ENCODE results near the gene NCOA7.
A peak's percentile ranks its signal among the peaks of the same experiment; 100 is the strongest.

Gene NCOA7

DNA sequence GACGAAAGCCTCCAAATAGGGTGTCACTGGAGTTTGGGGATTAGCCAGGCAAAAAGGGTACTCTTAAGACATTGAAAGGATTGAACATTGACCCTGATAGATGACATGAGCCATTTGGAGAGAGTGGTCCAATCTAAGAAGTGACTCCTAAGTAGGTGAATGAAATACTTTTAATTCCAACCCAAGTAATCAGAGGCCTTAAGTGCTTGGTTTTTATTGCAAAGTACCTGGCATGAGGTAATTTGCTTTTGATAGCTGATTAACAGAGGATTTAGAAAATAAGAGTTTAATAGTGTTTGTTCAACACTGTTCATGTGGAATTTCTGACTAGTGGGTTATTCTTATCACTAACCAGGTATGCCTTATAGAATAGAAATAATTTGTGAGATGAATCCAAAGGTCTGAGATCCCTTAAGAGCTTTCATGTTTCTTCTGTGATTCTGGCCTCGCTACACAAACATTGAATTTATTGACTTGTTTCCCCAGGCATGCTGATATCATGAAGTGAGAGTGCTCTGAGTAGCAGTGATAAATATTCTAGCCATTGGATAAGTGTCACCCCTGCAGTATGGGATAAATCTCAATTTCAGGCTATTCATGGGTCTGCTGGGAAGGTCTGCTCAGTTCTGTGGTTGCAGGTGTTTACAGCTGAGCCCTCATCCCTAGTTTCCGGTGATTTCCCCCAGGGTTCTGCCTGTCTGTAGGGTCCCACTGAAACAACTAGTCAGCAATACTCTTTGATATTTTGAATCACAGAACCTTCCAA lies 6.5 kb downstream of the NCOA7 start:
- no peaks in the 10 kb centered on the region for H3K36me3 ChIP-seq (ENCODE audit: control insufficient read depth, insufficient read depth, low read length)
- no peak overlapping the region for H2AK5ac ChIP-seq (ENCODE audit: low read length)
- no peaks in the 10 kb centered on the region for H3K79me2 ChIP-seq (ENCODE audit: control insufficient read depth, insufficient read depth, low read length)
- H3K79me1 ChIP-seq (ENCODE audit: low read length) = no peaks in the 10 kb centered on the region
- H2BK15ac ChIP-seq (replicated peaks; ENCODE audit: low read depth) = no peak overlapping the region
- H2BK120ac ChIP-seq (ENCODE audit: low read depth, low read length) = no peak overlapping the region
- no peak overlapping the region for H4K5ac ChIP-seq (ENCODE audit: low read length)
- no peak overlapping the region for H3K23ac ChIP-seq (ENCODE audit: low read length)
- H3K4me2 ChIP-seq (ENCODE audit: low read length) = no peak overlapping the region
- no peak overlapping the region for H3K9ac ChIP-seq (ENCODE audit: low read length)
- no CpG with 5 or more reads among the region's 3 CpGs for WGBS (ENCODE audit: extremely low coverage, insufficient coverage, low lambda C conversion rate)
- H4K8ac ChIP-seq (ENCODE audit: low read depth, low read length) = no peak overlapping the region
- no peaks in the 10 kb centered on the region for H3K27me3 ChIP-seq (ENCODE audit: insufficient read depth, low read length, poor library complexity)
- H3K4me1 ChIP-seq (ENCODE audit: control insufficient read depth, low read depth, low read length) = peaks cover 2% of the 10 kb centered on the region
- no peak overlapping the region for H3K27ac ChIP-seq (ENCODE audit: low read depth, low read length)
- H2BK5ac ChIP-seq (ENCODE audit: low read length) = no peak overlapping the region
- H3K4ac ChIP-seq (ENCODE audit: low read depth, low read length) = no peak overlapping the region
- no peak overlapping the region for H3K18ac ChIP-seq (ENCODE audit: low read length)
- H3K4me3 ChIP-seq (ENCODE audit: low read length) = no peak overlapping the region
- H3K56ac ChIP-seq (ENCODE audit: low read length) = no peak overlapping the region
- no peak for DNase-seq

DNA sequence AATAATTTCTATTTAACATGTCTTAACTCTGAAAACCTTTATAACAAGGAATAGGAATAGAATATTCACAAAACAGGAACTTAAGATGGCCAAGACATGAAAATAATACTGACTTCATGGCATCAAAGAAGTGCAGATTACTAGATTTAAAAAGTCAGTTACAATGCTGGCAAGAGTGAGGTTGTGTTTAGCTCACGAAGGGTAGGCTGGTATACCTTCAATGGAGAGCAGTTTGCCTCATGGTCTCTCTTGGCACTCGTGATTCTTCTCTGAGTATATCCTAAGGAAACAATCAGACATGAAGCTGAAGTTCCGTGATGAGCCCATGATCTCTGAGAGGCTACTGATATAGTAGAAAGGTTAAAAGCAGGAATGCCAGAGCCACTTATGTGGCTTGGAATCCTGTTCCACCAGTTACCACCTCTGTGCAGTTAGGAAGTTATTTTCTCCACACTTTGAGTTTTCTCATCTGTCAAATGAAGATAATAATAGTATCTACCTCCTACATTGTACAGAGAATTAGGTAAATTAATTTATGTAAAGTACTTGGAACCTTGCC lies 7.2 kb downstream of the NCOA7 start:
- DNase-seq = peak; percentile 35
- no peak overlapping the region for H3K56ac ChIP-seq (ENCODE audit: low read length)
- no peaks in the 10 kb centered on the region for H3K79me2 ChIP-seq (ENCODE audit: control insufficient read depth, insufficient read depth, low read length)
- no peak overlapping the region for H3K4me3 ChIP-seq (ENCODE audit: low read length)
- no peaks in the 10 kb centered on the region for H3K79me1 ChIP-seq (ENCODE audit: low read length)
- no peak overlapping the region for H3K4ac ChIP-seq (ENCODE audit: low read depth, low read length)
- no peak overlapping the region for H2BK120ac ChIP-seq (ENCODE audit: low read depth, low read length)
- H3K36me3 ChIP-seq (ENCODE audit: control insufficient read depth, insufficient read depth, low read length) = no peaks in the 10 kb centered on the region
- no peak overlapping the region for H2BK15ac ChIP-seq (replicated peaks; ENCODE audit: low read depth)
- no peak overlapping the region for H4K8ac ChIP-seq (ENCODE audit: low read depth, low read length)
- H4K5ac ChIP-seq (ENCODE audit: low read length) = no peak overlapping the region
- no peaks in the 10 kb centered on the region for H3K27me3 ChIP-seq (ENCODE audit: insufficient read depth, low read length, poor library complexity)
- no peak overlapping the region for H2BK5ac ChIP-seq (ENCODE audit: low read length)
- peaks cover 2% of the 10 kb centered on the region for H3K4me1 ChIP-seq (ENCODE audit: control insufficient read depth, low read depth, low read length)
- WGBS (ENCODE audit: extremely low coverage, insufficient coverage, low lambda C conversion rate) = no CpG with 5 or more reads among the region's 3 CpGs
- H3K4me2 ChIP-seq (ENCODE audit: low read length) = no peak overlapping the region
- H3K23ac ChIP-seq (ENCODE audit: low read length) = no peak overlapping the region
- H2AK5ac ChIP-seq (ENCODE audit: low read length) = no peak overlapping the region
- H3K27ac ChIP-seq (ENCODE audit: low read depth, low read length) = no peak overlapping the region
- H3K9ac ChIP-seq (ENCODE audit: low read length) = no peak overlapping the region
- no peak overlapping the region for H3K18ac ChIP-seq (ENCODE audit: low read length)

DNA sequence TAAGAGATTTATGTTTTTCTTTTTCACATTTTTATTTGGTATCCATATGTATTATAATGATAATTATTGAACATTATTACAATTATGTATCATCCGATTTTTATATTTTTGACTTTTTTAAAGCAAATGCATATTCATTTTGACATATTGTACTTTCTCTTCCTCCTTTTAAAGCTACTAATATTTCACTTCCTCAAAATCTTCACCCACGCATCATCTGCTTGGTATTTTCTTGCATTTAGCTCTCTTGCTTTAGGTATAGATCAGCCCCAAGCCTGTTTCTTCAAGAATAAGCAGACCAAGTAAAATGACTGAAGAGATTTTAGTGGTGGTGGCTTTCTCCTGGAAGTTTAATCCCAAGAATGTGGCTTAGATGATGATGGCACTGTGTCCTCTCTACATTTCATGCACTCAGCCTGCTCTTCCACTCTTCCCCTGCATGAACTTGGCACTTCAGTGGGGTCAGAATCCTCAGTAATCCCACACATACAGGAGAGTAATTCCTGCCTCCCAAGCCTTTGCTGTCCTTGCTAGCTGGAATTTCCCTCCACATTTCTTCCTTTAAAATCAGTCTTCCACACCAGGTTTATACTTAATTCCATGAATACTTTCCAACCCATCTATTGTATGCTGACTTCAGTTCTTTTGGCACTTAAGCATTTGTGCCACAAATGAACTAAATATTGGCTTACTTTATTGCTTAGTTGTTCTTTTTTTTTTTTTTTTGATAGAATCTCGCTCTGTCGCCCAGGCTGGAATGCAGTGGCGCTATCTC lies 8.2 kb downstream of the NCOA7 start:
- H2BK5ac ChIP-seq (ENCODE audit: low read length) = no peak overlapping the region
- no peak overlapping the region for H3K9ac ChIP-seq (ENCODE audit: low read length)
- H2BK120ac ChIP-seq (ENCODE audit: low read depth, low read length) = no peak overlapping the region
- DNase-seq = peak; percentile 14
- H2BK15ac ChIP-seq (replicated peaks; ENCODE audit: low read depth) = no peak overlapping the region
- 100% methylated on average over 1 of the region's 5 CpGs for WGBS (ENCODE audit: extremely low coverage, insufficient coverage, low lambda C conversion rate)
- H3K27me3 ChIP-seq (ENCODE audit: insufficient read depth, low read length, poor library complexity) = no peaks in the 10 kb centered on the region
- no peak overlapping the region for H4K5ac ChIP-seq (ENCODE audit: low read length)
- H3K27ac ChIP-seq (ENCODE audit: low read depth, low read length) = no peak overlapping the region
- peaks cover 2% of the 10 kb centered on the region for H3K4me1 ChIP-seq (ENCODE audit: control insufficient read depth, low read depth, low read length)
- H2AK5ac ChIP-seq (ENCODE audit: low read length) = no peak overlapping the region
- H3K18ac ChIP-seq (ENCODE audit: low read length) = no peak overlapping the region
- H3K4me2 ChIP-seq (ENCODE audit: low read length) = no peak overlapping the region
- H3K4ac ChIP-seq (ENCODE audit: low read depth, low read length) = no peak overlapping the region
- no peaks in the 10 kb centered on the region for H3K79me1 ChIP-seq (ENCODE audit: low read length)
- no peak overlapping the region for H3K56ac ChIP-seq (ENCODE audit: low read length)
- no peaks in the 10 kb centered on the region for H3K79me2 ChIP-seq (ENCODE audit: control insufficient read depth, insufficient read depth, low read length)
- H3K23ac ChIP-seq (ENCODE audit: low read length) = peak overlapping the region; percentile 38
- no peak overlapping the region for H4K8ac ChIP-seq (ENCODE audit: low read depth, low read length)
- H3K4me3 ChIP-seq (ENCODE audit: low read length) = no peak overlapping the region
- no peaks in the 10 kb centered on the region for H3K36me3 ChIP-seq (ENCODE audit: control insufficient read depth, insufficient read depth, low read length)

DNA sequence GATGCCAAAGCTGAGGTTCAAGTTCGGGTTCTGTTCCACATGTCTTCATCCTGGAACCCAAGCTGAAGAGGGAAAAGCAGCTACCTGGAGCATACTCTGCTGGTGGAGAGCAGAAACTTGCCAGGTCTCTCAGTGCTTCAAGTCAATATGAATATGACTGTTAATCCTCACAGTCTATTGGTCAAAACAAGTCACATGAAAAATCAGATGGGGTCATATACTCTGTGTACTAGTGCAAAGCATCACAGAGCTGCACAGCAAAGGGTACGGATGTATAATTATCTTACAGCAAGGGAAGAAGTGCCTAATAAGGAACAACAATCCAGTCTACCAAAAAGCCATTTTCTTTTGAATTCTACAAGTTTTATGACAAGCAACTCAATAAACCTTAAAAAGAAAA lies 11.6 kb downstream of the NCOA7 start:
- no peak overlapping the region for H2AK5ac ChIP-seq (ENCODE audit: low read length)
- H3K27ac ChIP-seq (ENCODE audit: low read depth, low read length) = no peak overlapping the region
- H3K56ac ChIP-seq (ENCODE audit: low read length) = no peak overlapping the region

DNA sequence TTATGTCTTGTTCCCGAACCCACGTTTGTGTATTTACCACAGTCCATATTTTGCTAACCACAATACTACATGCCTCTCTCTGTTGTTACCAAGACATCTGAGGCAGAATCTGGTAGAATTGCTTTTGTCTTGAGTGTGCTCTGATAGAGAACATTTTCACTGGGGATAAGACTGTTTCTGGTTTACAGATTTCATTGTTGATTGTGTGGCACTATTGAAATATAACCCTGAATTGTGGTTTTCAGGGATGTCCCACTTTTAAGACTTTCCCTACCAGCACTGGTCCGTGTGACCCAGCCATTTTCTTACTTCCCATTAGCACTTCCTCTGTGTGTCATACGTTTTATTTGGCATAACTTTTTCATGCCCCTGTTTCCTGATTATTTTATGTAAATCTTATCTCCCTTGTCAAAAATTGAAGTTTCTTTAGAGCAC lies 12.2 kb downstream of the NCOA7 start:
- no peak overlapping the region for H3K4ac ChIP-seq (ENCODE audit: low read depth, low read length)
- no CpG with 5 or more reads among the region's 4 CpGs for WGBS (ENCODE audit: extremely low coverage, insufficient coverage, low lambda C conversion rate)
- no peaks in the 10 kb centered on the region for H3K79me2 ChIP-seq (ENCODE audit: control insufficient read depth, insufficient read depth, low read length)

More for the DNA sequence above, 11.6 kb downstream of the NCOA7 start:
- no peak overlapping the region for H3K18ac ChIP-seq (ENCODE audit: low read length)
- no peak overlapping the region for H3K23ac ChIP-seq (ENCODE audit: low read length)
- no peak overlapping the region for H2BK5ac ChIP-seq (ENCODE audit: low read length)
- DNase-seq = no peak
- no peak overlapping the region for H3K4me3 ChIP-seq (ENCODE audit: low read length)
- no peak overlapping the region for H3K4me2 ChIP-seq (ENCODE audit: low read length)
- peaks cover 2% of the 10 kb centered on the region for H3K4me1 ChIP-seq (ENCODE audit: control insufficient read depth, low read depth, low read length)
- H2BK120ac ChIP-seq (ENCODE audit: low read depth, low read length) = no peak overlapping the region
- H4K5ac ChIP-seq (ENCODE audit: low read length) = no peak overlapping the region
- no CpG with 5 or more reads among the region's 2 CpGs for WGBS (ENCODE audit: extremely low coverage, insufficient coverage, low lambda C conversion rate)
- H4K8ac ChIP-seq (ENCODE audit: low read depth, low read length) = no peak overlapping the region
- H3K27me3 ChIP-seq (ENCODE audit: insufficient read depth, low read length, poor library complexity) = no peaks in the 10 kb centered on the region
- H3K9ac ChIP-seq (ENCODE audit: low read length) = no peak overlapping the region
- H3K79me2 ChIP-seq (ENCODE audit: control insufficient read depth, insufficient read depth, low read length) = no peaks in the 10 kb centered on the region
- no peaks in the 10 kb centered on the region for H3K36me3 ChIP-seq (ENCODE audit: control insufficient read depth, insufficient read depth, low read length)
- H3K79me1 ChIP-seq (ENCODE audit: low read length) = no peaks in the 10 kb centered on the region
- no peak overlapping the region for H2BK15ac ChIP-seq (replicated peaks; ENCODE audit: low read depth)
- H3K4ac ChIP-seq (ENCODE audit: low read depth, low read length) = no peak overlapping the region

More for the DNA sequence above, 12.2 kb downstream of the NCOA7 start:
- Histone ChIP-seq H3K18ac (ENCODE audit: low read length) (no peak overlapping the region), H3K23ac (ENCODE audit: low read length) (no peak overlapping the region), H4K8ac (ENCODE audit: low read depth, low read length) (no peak overlapping the region), H3K4me1 (ENCODE audit: control insufficient read depth, low read depth, low read length) (peaks cover 2% of the 10 kb centered on the region), H2BK15ac (replicated peaks; ENCODE audit: low read depth) (no peak overlapping the region), H3K4me3 (ENCODE audit: low read length) (no peak overlapping the region), H3K4me2 (ENCODE audit: low read length) (no peak overlapping the region), H3K9ac (ENCODE audit: low read length) (no peak overlapping the region), H3K27me3 (ENCODE audit: insufficient read depth, low read length, poor library complexity) (no peaks in the 10 kb centered on the region), H3K56ac (ENCODE audit: low read length) (no peak overlapping the region), H2BK5ac (ENCODE audit: low read length) (no peak overlapping the region), H4K5ac (ENCODE audit: low read length) (no peak overlapping the region), H3K79me1 (ENCODE audit: low read length) (no peaks in the 10 kb centered on the region), H2BK120ac (ENCODE audit: low read depth, low read length) (no peak overlapping the region), H2AK5ac (ENCODE audit: low read length) (no peak overlapping the region), H3K36me3 (ENCODE audit: control insufficient read depth, insufficient read depth, low read length) (no peaks in the 10 kb centered on the region), H3K27ac (ENCODE audit: low read depth, low read length) (no peak overlapping the region)
- DNase-seq = no peak
